ENCODE measurements around the gene SERTAD3. TPM values are rescaled to one million over a fixed set of nuclear protein-coding genes. Genes with fewer than 3 reads are reported as not detected.
"Not testable (repeated sequence)": the region's sequence is repeated elsewhere in the genome, so short reads cannot be mapped to it uniquely, and the experiment has no call there.

SERTAD3 gene
- total RNA-seq, 4 donors from 2014 or later: 22.1 to 30.2 (median 26.4) TPM

GRCh38 chr19:40442328-40443130 lies 1.6 kb downstream of the SERTAD3 start:
- WGBS, 2 donors (ENCODE audit: low coverage in 1 of 2): 12 to 15% methylated on average over 11 to 14 of the region's 22 CpGs
- no peak for TF ChIP-seq POLR2A (IDR thresholded peaks at IDR 0.05)
- no peak for TF ChIP-seq POLR2AphosphoS5 (IDR thresholded peaks at IDR 0.05)
- TF ChIP-seq EP300 (IDR thresholded peaks at IDR 0.05): no peak
- TF ChIP-seq CTCF (IDR thresholded peaks at IDR 0.05): no peak

DNA sequence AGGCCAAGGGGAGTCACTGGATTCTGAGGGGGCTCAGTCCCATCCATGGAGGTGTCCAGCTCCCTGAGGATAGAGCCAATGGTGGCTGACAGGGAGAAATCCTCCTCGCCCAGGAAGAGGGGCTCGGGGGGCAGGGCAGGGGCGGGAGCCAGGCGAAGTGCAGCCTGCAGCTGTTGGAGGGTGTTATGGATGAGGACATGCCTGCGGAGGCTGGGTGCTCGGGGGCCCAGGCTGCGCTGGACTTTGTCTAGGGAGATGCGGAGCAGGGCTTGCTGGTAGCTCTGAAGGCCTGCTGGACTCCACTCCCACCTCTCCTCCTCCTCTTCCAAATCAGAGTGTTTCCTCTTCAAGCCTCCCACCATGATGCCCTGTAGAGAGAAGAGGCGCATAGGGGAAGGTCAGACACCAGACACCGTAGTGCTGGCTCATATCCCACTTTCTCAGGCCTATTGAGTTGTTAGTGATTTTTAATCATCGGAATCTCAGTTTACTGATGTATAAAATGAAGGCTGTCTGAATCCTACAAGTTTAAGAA lies 2.3 kb downstream of the SERTAD3 start:
- H3K27ac ChIP-seq: peak overlapping the region in 3 of 4 donors; percentile 88 to 98 (median 97)
- TF ChIP-seq POLR2A (IDR thresholded peaks at IDR 0.05): no peak
- TF ChIP-seq CTCF (IDR thresholded peaks at IDR 0.05): no peak
- TF ChIP-seq EP300 (IDR thresholded peaks at IDR 0.05): no peak
- no peak for TF ChIP-seq POLR2AphosphoS5 (IDR thresholded peaks at IDR 0.05)
- peaks cover 0 to 27% of the 10 kb centered on the region in 2 donors for H3K36me3 ChIP-seq
- peaks cover 0 to 50% (median 18%) of the 10 kb centered on the region in 3 donors for H3K4me1 ChIP-seq
- 0 to 77% methylated on average over 1 to 5 of the region's 11 CpGs for WGBS, 2 donors (ENCODE audit: low coverage in 1 of 2)
- peak overlapping the region in 1 of 2 donors; percentile 75 for H3K4me3 ChIP-seq
- no peaks in the 10 kb centered on the region for H3K9me3 ChIP-seq
- ATAC-seq: no peak
- no peaks in the 10 kb centered on the region for H3K27me3 ChIP-seq

More at GRCh38 chr19:40442328-40443130, 1.6 kb downstream of the SERTAD3 start:
- H3K27me3 ChIP-seq: no peaks in the 10 kb centered on the region
- no peak for ATAC-seq
- H3K27ac ChIP-seq: peak overlapping the region; percentile 19 to 98 (median 92)
- no peaks in the 10 kb centered on the region for H3K9me3 ChIP-seq
- peaks cover 0 to 35% of the 10 kb centered on the region in 2 donors for H3K36me3 ChIP-seq
- H3K4me1 ChIP-seq: peaks cover 0 to 50% (median 18%) of the 10 kb centered on the region in 3 donors
- peak overlapping the region; percentile 27 to 75 for H3K4me3 ChIP-seq

DNA sequence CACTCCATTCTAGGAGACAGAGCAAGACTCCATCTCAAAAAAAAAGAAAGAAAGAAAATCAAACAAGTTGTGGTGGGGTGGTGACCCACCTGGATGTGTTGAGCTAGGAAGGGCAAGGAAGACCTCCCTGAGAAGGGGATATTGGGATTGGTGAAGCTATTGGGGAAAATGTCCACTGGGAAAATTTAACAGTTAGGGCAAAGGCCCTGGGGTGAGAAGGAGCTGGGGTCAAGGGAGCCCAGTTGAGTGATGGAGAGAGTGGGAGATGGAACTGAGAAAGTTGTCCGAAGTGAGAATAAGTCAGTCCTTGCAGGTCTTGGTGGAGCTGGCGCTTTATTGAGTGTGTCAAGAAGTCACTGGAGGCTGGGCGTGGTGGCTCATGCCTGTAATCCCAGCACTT lies 5.9 kb downstream of the SERTAD3 start:
- Histone ChIP-seq H3K27me3 (no peaks in the 10 kb centered on the region), H3K9me3 (no peaks in the 10 kb centered on the region), H3K27ac (peak overlapping the region in 3 of 4 donors; percentile 19 to 97 (median 25)), H3K4me3 (no peak overlapping the region), H3K36me3 (peaks cover 0 to 23% of the 10 kb centered on the region in 2 donors), H3K4me1 (peaks cover 0 to 53% (median 18%) of the 10 kb centered on the region in 3 donors)
- no peak for ATAC-seq
- TF ChIP-seq EP300 (IDR thresholded peaks at IDR 0.05) (no peak), POLR2AphosphoS5 (IDR thresholded peaks at IDR 0.05) (no peak), POLR2A (IDR thresholded peaks at IDR 0.05) (no peak), CTCF (IDR thresholded peaks at IDR 0.05) (no peak)
- 92 to 95% methylated on average over 2 to 3 of the region's 3 CpGs for WGBS, 2 donors (ENCODE audit: low coverage in 1 of 2)

DNA sequence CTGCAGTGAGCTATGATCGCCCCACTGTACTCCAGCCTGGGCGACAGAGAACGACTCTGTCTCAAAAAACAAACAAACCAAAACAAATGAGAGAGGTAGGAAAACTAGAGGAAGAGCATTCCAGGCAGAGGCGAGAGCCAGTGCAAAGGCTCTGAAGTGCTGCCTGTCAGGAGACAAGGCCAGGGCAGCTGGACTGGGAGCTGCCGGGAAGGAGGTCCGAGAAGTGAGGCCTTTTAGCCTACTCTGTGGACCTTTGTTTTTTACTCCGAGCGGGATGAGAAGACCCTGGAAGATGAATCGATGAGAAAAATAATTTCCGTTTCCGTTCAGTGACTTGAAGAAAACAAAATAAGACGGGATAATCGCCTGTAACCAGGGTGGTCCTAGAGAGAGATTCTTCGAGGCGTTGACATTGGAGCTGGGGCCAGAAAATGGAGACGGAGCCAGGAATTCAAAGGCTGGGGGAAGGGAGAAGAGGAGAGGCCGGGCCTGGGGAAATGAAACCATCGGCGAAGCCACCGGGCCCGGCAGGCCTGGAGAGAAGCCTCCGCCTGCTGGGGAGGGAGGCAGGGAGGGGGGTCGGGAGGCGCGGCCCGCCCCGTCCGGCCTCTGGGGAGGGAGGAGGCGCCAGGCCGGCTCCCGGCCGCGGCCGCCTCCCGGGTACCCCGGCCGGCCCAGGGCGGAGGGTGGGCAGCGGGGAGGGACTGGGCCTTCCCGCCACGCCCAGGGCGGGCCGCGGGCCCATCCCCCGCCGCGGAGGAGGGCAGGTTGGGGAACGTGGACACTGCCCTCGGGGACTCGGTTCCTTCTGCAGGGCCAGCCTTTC lies 10.5 kb downstream of the SERTAD3 start:
- H3K9me3 ChIP-seq: no peaks in the 10 kb centered on the region
- peak overlapping the region; percentile 88 to 97 (median 92) for H3K27ac ChIP-seq
- peaks cover 0 to 34% (median 10%) of the 10 kb centered on the region in 3 donors for H3K4me1 ChIP-seq
- no peaks in the 10 kb centered on the region for H3K27me3 ChIP-seq
- H3K4me3 ChIP-seq: peak overlapping the region; percentile 52 to 56
- H3K36me3 ChIP-seq: no peaks in the 10 kb centered on the region
- 0% methylated on average over 12 to 22 of the region's 50 CpGs for WGBS, 2 donors (ENCODE audit: low coverage in 1 of 2)
- TF ChIP-seq POLR2A (IDR thresholded peaks at IDR 0.05): peak; percentile 38 to 49
- TF ChIP-seq CTCF (IDR thresholded peaks at IDR 0.05): no peak
- peak; percentile 31 for TF ChIP-seq POLR2AphosphoS5 (IDR thresholded peaks at IDR 0.05)
- no peak for TF ChIP-seq EP300 (IDR thresholded peaks at IDR 0.05)
- peak; percentile 98 for ATAC-seq

DNA sequence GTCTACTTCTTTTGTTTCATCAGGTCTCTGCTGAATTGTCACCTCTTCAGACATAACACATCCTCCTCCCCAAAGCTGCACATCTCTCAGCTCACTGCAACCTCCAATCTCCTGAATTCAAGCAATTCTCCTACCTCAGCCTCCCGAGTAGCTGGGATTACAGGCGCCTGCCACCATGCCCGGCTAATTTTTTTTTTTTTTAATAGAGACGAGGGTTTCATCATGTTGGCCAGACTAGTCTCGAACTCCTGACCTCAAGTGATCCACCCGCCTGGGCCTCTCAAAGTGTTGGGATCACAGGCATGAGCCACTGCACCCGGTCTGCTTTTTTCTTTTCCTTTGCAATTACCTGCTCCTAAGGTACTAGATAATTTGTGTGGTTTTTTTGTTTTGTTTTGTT lies 11.4 kb downstream of the SERTAD3 start:
- ATAC-seq, H3K27me3 ChIP-seq, H3K9me3 ChIP-seq, H3K36me3 ChIP-seq: not testable (repeated sequence)
- H3K4me3 ChIP-seq: peak overlapping the region; percentile 52 to 56
- WGBS, 2 donors (ENCODE audit: low coverage in 1 of 2): 20 to 28% methylated on average over 1 to 6 of the region's 7 CpGs
- peaks cover 0 to 34% (median 10%) of the 10 kb centered on the region in 3 donors for H3K4me1 ChIP-seq
- peak overlapping the region; percentile 88 to 97 (median 92) for H3K27ac ChIP-seq
